Lung (tissue), 12 donors: ENCODE results near the gene PLEKHG3. TPM values are rescaled to one million over a fixed set of nuclear protein-coding genes. Genes with fewer than 3 reads are reported as not detected.

Experiments
- ATAC-seq: fragments of 200-7000 bp; cut with Tn5 transposase; one replicate; pipeline ENCODE4 v1.9.1; 2020; ENCODE audit warnings: moderate number of reproducible peaks; ENCODE audit not compliant: insufficient read depth, low FRiP score
- DNase-seq, 3 donors: peaks; one replicate each; pipeline ENCODE4 v3.0.0-alpha.2; 2013 to 2017
- H3K27ac ChIP-seq, 2 donors: one replicate each; pipeline ENCODE4 v1.5.1; 2013; ENCODE audit warnings: mild to moderate bottlenecking in 2 of 2, moderate library complexity in 2 of 2, control low read depth in 1 of 2, inconsistent platforms in 1 of 2, low read depth in 1 of 2, low read length in 1 of 2
- H3K27me3 ChIP-seq, 3 donors: one replicate each; pipeline ENCODE4 v1.5.1; 2013; ENCODE audit warnings: low read length in 2 of 3; ENCODE audit not compliant: control insufficient read depth in 3 of 3, insufficient read depth in 3 of 3
- H3K36me3 ChIP-seq, 4 donors: one replicate each; pipeline ENCODE4 v1.5.1; 2013; ENCODE audit warnings: low read length in 4 of 4, mild to moderate bottlenecking in 1 of 4, moderate library complexity in 1 of 4; ENCODE audit not compliant: control insufficient read depth in 4 of 4, insufficient read depth in 4 of 4
- H3K4me1 ChIP-seq, 5 donors: one replicate each; pipeline ENCODE4 v1.5.1; 2013; ENCODE audit warnings: low read length in 5 of 5, mild to moderate bottlenecking in 2 of 5, moderate library complexity in 1 of 5; ENCODE audit not compliant: control insufficient read depth in 5 of 5, insufficient read depth in 5 of 5
- H3K4me3 ChIP-seq: one replicate; pipeline ENCODE4 v1.5.1; 2013; ENCODE audit warnings: mild to moderate bottlenecking, control low read depth, moderate library complexity
- H3K9ac ChIP-seq, 2 donors: one replicate each; pipeline ENCODE4 v1.5.1; 2013; ENCODE audit warnings: low read length in 2 of 2, control low read depth in 1 of 2; ENCODE audit not compliant: insufficient read depth in 1 of 2
- H3K9me3 ChIP-seq, 4 donors: one replicate each; pipeline ENCODE4 v1.5.1; 2013; ENCODE audit warnings: low read length in 3 of 4, mild to moderate bottlenecking in 1 of 4, moderate library complexity in 1 of 4; ENCODE audit not compliant: control insufficient read depth in 4 of 4, insufficient read depth in 3 of 4
- WGBS, 2 donors: extraction: QIAGEN DNeasy Blood & Tissue Kit; methylation state at CpG; one replicate each; pipeline ENCODE4 v1.1.7; 2013; 5-methylcytosine and 5-hydroxymethylcytosine counted together
- polyA plus RNA-seq, 2 donors: library from polyadenylated mRNA; stranded (reverse); fragments of 200-250 nt; gene quantifications; one replicate each; pipeline ENCODE4 v1.2.1, GENCODE V29; 2013
- total RNA-seq, 2 donors: library from RNA; depleted of rRNA in 1 of 2; stranded (reverse); fragments of >200 nt in 1 of 2; gene quantifications; one replicate each; pipeline ENCODE4 v1.2.1, GENCODE V29; 2014 to 2021
- TF ChIP-seq, protein P1 (sequence below): IDR thresholded peaks from 2 replicates; pipeline ENCODE4 v1.5.1; 2012; ENCODE audit warnings: mild to moderate bottlenecking; ENCODE audit errors: control extremely low read depth, extremely low read depth
- donor health status: control.
- donor health status: control.
- donor health status: Bipolar disorder and iron deficiency.
- donor health status: healthy.
- donor health status: DM: yes; HTN: yes; CAD: no.

Gene PLEKHG3
- total and polyA plus RNA-seq, 4 donors, result 11.0 to 43.5 (median 21.5) TPM

DNA sequence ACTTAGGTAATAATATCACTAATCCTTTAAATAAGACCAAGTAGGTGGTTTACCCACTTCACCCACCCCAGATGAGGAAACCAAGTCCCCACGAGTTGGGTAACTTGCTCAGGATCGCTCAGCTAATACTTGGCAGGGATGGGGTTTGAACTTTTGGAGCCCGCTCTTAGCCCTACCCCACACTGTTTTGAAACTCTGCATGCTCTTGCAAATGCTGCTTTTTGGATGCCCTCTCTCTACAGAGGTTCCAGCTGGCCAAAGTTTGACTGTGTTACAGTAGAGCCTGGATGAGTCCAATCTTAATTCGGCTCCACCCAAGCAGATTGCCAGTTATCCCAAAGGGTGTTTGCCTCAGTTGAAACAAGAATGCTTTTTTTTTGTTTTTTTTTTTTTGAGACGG, 6.8 kb downstream of the PLEKHG3 start:
- Histone ChIP-seq H3K9ac (no peak overlapping the region), H3K27ac (no peak overlapping the region), H3K36me3 (no peaks in the 10 kb centered on the region), H3K4me1 (peaks cover 0 to 44% (median 18%) of the 10 kb centered on the region in 5 donors), H3K4me3 (no peak overlapping the region), H3K9me3 (peaks cover 0 to 2% (median under 1%) of the 10 kb centered on the region in 4 donors), H3K27me3 (no peaks in the 10 kb centered on the region)
- 46 to 65% methylated on average over 4 to 5 of the region's 5 CpGs for WGBS, 2 donors
- no peak for DNase-seq
- ATAC-seq, result no peak
- TF ChIP-seq, protein P1, sequence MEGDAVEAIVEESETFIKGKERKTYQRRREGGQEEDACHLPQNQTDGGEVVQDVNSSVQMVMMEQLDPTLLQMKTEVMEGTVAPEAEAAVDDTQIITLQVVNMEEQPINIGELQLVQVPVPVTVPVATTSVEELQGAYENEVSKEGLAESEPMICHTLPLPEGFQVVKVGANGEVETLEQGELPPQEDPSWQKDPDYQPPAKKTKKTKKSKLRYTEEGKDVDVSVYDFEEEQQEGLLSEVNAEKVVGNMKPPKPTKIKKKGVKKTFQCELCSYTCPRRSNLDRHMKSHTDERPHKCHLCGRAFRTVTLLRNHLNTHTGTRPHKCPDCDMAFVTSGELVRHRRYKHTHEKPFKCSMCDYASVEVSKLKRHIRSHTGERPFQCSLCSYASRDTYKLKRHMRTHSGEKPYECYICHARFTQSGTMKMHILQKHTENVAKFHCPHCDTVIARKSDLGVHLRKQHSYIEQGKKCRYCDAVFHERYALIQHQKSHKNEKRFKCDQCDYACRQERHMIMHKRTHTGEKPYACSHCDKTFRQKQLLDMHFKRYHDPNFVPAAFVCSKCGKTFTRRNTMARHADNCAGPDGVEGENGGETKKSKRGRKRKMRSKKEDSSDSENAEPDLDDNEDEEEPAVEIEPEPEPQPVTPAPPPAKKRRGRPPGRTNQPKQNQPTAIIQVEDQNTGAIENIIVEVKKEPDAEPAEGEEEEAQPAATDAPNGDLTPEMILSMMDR, result no peak

- H3K27me3 ChIP-seq, result no peaks in the 10 kb centered on the region
- no peaks in the 10 kb centered on the region for H3K36me3 ChIP-seq
- no peak overlapping the region for H3K27ac ChIP-seq
- H3K9me3 ChIP-seq, result peaks cover 0 to 4% (median 1%) of the 10 kb centered on the region in 4 donors
- DNase-seq (no peak), ATAC-seq (no peak)
- no peak overlapping the region for H3K9ac ChIP-seq
- TF ChIP-seq, protein P1, result no peak
- H3K4me3 ChIP-seq, result no peak overlapping the region
- H3K4me1 ChIP-seq, result peaks cover 14 to 42% (median 24%) of the 10 kb centered on the region in 5 donors
Observed at GRCh38 chr14:64713677-64714076, 9.5 kb downstream of the PLEKHG3 start.

DNA sequence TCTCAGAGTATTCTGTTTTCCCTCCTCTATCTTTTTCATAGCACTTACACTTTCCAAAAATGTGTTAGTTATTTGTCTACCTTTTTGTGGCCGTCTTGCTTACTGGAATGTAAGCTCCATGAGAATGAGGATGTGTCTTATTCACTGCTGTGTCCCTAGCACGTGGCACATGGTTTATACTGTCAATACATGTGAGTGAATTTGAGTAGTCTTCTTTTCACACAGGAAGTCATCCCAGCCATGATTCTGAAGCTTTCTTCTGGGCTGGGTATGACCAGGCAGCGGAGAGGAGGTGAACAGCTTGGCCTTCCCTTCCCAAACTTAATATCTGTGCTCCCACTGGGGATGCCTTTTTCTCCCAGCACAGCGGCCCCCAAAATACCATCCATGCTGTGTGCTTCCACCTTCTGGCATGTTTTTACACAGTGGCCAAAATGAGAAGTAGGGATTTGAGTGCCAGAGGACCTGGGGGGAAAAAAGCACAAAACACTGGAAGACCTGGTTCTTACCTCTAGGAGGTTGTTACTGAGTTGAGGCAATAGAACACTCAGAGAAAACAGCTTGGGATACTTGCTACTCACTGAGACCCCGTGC, 10.3 kb downstream of the PLEKHG3 start:
- Histone ChIP-seq H3K4me3 (no peak overlapping the region), H3K36me3 (no peaks in the 10 kb centered on the region), H3K27ac (no peak overlapping the region), H3K9me3 (peaks cover 0 to 4% (median 1%) of the 10 kb centered on the region in 4 donors), H3K4me1 (peaks cover 14 to 44% (median 24%) of the 10 kb centered on the region in 5 donors), H3K27me3 (no peaks in the 10 kb centered on the region), H3K9ac (no peak overlapping the region)
- TF ChIP-seq, protein P1, result no peak
- DNase-seq (no peak), ATAC-seq (no peak)
- 82 to 88% methylated on average over 5 of the region's 5 CpGs for WGBS, 2 donors

- peaks cover 14 to 47% (median 30%) of the 10 kb centered on the region in 5 donors for H3K4me1 ChIP-seq
- H3K27ac ChIP-seq, result no peak overlapping the region
- no peak overlapping the region for H3K4me3 ChIP-seq
- DNase-seq, result no peak
- no peaks in the 10 kb centered on the region for H3K36me3 ChIP-seq
- no peak overlapping the region for H3K9ac ChIP-seq
- no peaks in the 10 kb centered on the region for H3K27me3 ChIP-seq
- peaks cover 0 to 4% (median 1%) of the 10 kb centered on the region in 4 donors for H3K9me3 ChIP-seq
- TF ChIP-seq, protein P1, result no peak
- WGBS, 2 donors, result 66 to 70% methylated on average over 4 of the region's 4 CpGs
- ATAC-seq, result no peak
Observed at GRCh38 chr14:64715146-64715627, 11.0 kb downstream of the PLEKHG3 start.
